HepG2 (cell line): Measurements from ENCODE around the gene RAD51. TPM values are rescaled to one million over a fixed set of nuclear protein-coding genes. Genes with fewer than 3 reads are reported as not detected.

ENCODE experiments used
- CSRNP1 ChIP-seq: sonication (generic); formaldehyde crosslinking; IDR thresholded peaks from 2 replicates; pipeline ENCODE4 v1.8.1; 2023; ENCODE audit warnings: mild to moderate bottlenecking, missing genetic modification reagents
- HDAC6 ChIP-seq: fragments of 200-600 bp; sonication (generic); IDR thresholded peaks from 2 replicates; pipeline ENCODE4 v1.7.0; 2017; ENCODE audit warnings: mild to moderate bottlenecking, antibody characterized with exemption, low read length, low read depth
- HOXA5 ChIP-seq: sonication (generic); formaldehyde crosslinking; IDR thresholded peaks from 2 replicates; pipeline ENCODE4 v1.4.0; 2020; ENCODE audit warnings: missing genetic modification reagents
- MEF2D ChIP-seq: sonication (generic); formaldehyde crosslinking; IDR thresholded peaks from 2 replicates; pipeline ENCODE4 v1.5.1; 2020; ENCODE audit warnings: mild to moderate bottlenecking, missing genetic modification reagents
- REXO4 ChIP-seq: sonication (generic); formaldehyde crosslinking; IDR thresholded peaks from 2 replicates; pipeline ENCODE4 v1.8.0; 2022; ENCODE audit warnings: missing genetic modification reagents, mild to moderate bottlenecking, borderline replicate concordance
- RFX5 ChIP-seq: IDR thresholded peaks from 2 replicates; pipeline ENCODE4 v1.6.1; 2011; ENCODE audit warnings: low read depth, low read length, improper control_type of control experiment
- SNAPC4 ChIP-seq: sonication (generic); formaldehyde crosslinking; IDR thresholded peaks from 2 replicates; pipeline ENCODE4 v1.4.0; 2020; ENCODE audit warnings: mild to moderate bottlenecking, missing genetic modification reagents
- USF2 ChIP-seq, 2 experiments: sonication (generic) in 1 of 2; formaldehyde crosslinking in 1 of 2; IDR thresholded peaks; 2 replicates each; pipeline versions ENCODE4 v1.5.1 to v1.6.1; 2011 to 2020; ENCODE audit warnings: borderline replicate concordance in 1 of 2, low read depth in 1 of 2, low read length in 1 of 2, mild to moderate bottlenecking in 1 of 2, missing genetic modification reagents in 1 of 2, moderate library complexity in 1 of 2
- ZFAT ChIP-seq: sonication (generic); formaldehyde crosslinking; conservative IDR thresholded peaks from 2 replicates; pipeline ENCODE4 v1.8.1; 2023; ENCODE audit warnings: missing genetic modification reagents, inconsistent platforms
- ZNF264 ChIP-seq: sonication (generic); formaldehyde crosslinking; IDR thresholded peaks from 2 replicates; pipeline ENCODE4 v1.4.0; 2020; ENCODE audit warnings: missing genetic modification reagents
- ZNF282 ChIP-seq: fragments of 450-650 bp; IDR thresholded peaks from 2 replicates; pipeline ENCODE4 v1.6.1; 2018; ENCODE audit not compliant: partially characterized antibody
- ZNF331 ChIP-seq: sonication (generic); formaldehyde crosslinking; IDR thresholded peaks from 2 replicates; pipeline ENCODE4 v1.4.0; 2020; ENCODE audit warnings: missing genetic modification reagents
- ZNF367 ChIP-seq: sonication (generic); formaldehyde crosslinking; IDR thresholded peaks from 2 replicates; pipeline ENCODE4 v1.4.0; 2020; ENCODE audit warnings: missing genetic modification reagents, borderline replicate concordance
- ZNF501 ChIP-seq: sonication (generic); formaldehyde crosslinking; IDR thresholded peaks from 2 replicates; pipeline ENCODE4 v1.5.1; 2020; ENCODE audit warnings: mild to moderate bottlenecking, moderate library complexity, missing genetic modification reagents
- ZNF552 ChIP-seq: sonication (generic); formaldehyde crosslinking; IDR thresholded peaks from 2 replicates; pipeline ENCODE4 v1.9.0; 2022; ENCODE audit warnings: missing genetic modification reagents, mild to moderate bottlenecking, borderline replicate concordance
- ZNF768 ChIP-seq: sonication (generic); formaldehyde crosslinking; IDR thresholded peaks from 2 replicates; pipeline ENCODE4 v1.4.0; 2020; ENCODE audit warnings: missing genetic modification reagents
- ZUFSP ChIP-seq: sonication (generic); formaldehyde crosslinking; IDR thresholded peaks from 2 replicates; pipeline ENCODE4 v1.9.0; 2021; ENCODE audit warnings: missing genetic modification reagents, mild to moderate bottlenecking, borderline replicate concordance
- polyA plus RNA-seq, 8 experiments: library from polyadenylated mRNA; depleted of rRNA in 3 of 8; stranded (reverse) in 7 of 8; unstranded in 1 of 8; fragments of >200 nt; fragmentation: Illumina TruSeq in 4 of 8; extraction: Trizol in 4 of 8; gene quantifications; 2 replicates each; pipeline versions ENCODE4 v1.2.1 to v1.2.3, GENCODE V29; 2011 to 2016; ENCODE audit warnings: low read depth in 4 of 8, missing spikeins in 1 of 8, mixed read lengths in 1 of 8; ENCODE audit not compliant: insufficient read depth in 1 of 8
- total RNA-seq, 5 experiments: library from RNA; depleted of rRNA; stranded (reverse); fragments of >200 nt; fragmentation: Illumina TruSeq; extraction: Trizol; gene quantifications; 2 replicates each; pipeline ENCODE4 v1.2.3, GENCODE V29; 2016; ENCODE audit warnings: low read depth in 1 of 5

RAD51 gene
- total and polyA plus RNA-seq, 2 of the 13 experiments (the other 11 are each of a cell fraction or from before 2014, with no cell fraction given) = 8.5 to 12.8 TPM

- TF ChIP-seq ZNF264 (CRISPR knock-in tag) = no peak
- no peak; the same call in 1 of the 2 replicates for TF ChIP-seq HOXA5 (CRISPR knock-in tag)
- no peak for TF ChIP-seq ZNF331
- 0 out of 2 replicates have a peak, but pooled peaks have one; percentile 47 for TF ChIP-seq SNAPC4 (CRISPR knock-in tag)
- peak; percentile 62 for TF ChIP-seq ZNF768 (CRISPR knock-in tag)
- TF ChIP-seq ZFAT = 0 out of 2 replicates have a peak, but pooled peaks have one; percentile 46
- no peak for TF ChIP-seq ZUFSP
- TF ChIP-seq REXO4 (CRISPR knock-in tag) = peak; percentile 87
- TF ChIP-seq ZNF501 (CRISPR knock-in tag) = peak; percentile 70
- TF ChIP-seq MEF2D = no peak
- no peak for TF ChIP-seq ZNF367 (CRISPR knock-in tag)
- TF ChIP-seq ZNF282 = no peak
- no peak for TF ChIP-seq USF2 (IDR thresholded peaks at IDR 0.05; ENCODE audit: low read depth, low read length)
- 0 out of 2 replicates have a peak, but pooled peaks have one; percentile 22 for TF ChIP-seq USF2 (CRISPR knock-in tag; IDR thresholded peaks at IDR 0.05; ENCODE audit: borderline replicate concordance)
- no peak; the same call in 1 of the 2 replicates for TF ChIP-seq CSRNP1 (CRISPR knock-in tag)
- no peak for TF ChIP-seq HDAC6
- TF ChIP-seq ZNF552 (CRISPR knock-in tag) = peak; percentile 96
- peak; percentile 51 for TF ChIP-seq RFX5
Measured at GRCh38 chr15:40763801-40764628, 69.0 kb downstream of the RAD51 start, which contains the start of gene GCHFR (continued).
